ENCODE results near the gene MYOM1.
"Not testable (repeated sequence)": the region's sequence is repeated elsewhere in the genome, so short reads cannot be mapped to it uniquely, and the experiment has no call there.

MYOM1 gene

GRCh38 chr18:3055816-3056215 lies 164.0 kb downstream of the MYOM1 start:
- DNase-seq (ENCODE audit: low read depth): no peak

GRCh38 chr18:3055186-3055728 lies 164.5 kb downstream of the MYOM1 start:
- DNase-seq (ENCODE audit: low read depth): no peak

GRCh38 chr18:3054780-3055179 lies 165.0 kb downstream of the MYOM1 start:
- no peak for DNase-seq (ENCODE audit: low read depth)

- DNase-seq (ENCODE audit: low read depth): no peak
These were observed 165.6 kb downstream of the MYOM1 start for GRCh38 chr18:3054214-3054613.

GRCh38 chr18:3053081-3053480 lies 166.7 kb downstream of the MYOM1 start:
- no peak for DNase-seq (ENCODE audit: low read depth)

GRCh38 chr18:3052411-3052758 lies 167.4 kb downstream of the MYOM1 start:
- no peak for DNase-seq (ENCODE audit: low read depth)

- DNase-seq (ENCODE audit: low read depth): no peak
These were observed 167.9 kb downstream of the MYOM1 start for GRCh38 chr18:3051718-3052410.

GRCh38 chr18:3049897-3050454 lies 169.8 kb downstream of the MYOM1 start:
- not testable (repeated sequence) for DNase-seq (ENCODE audit: low read depth)

GRCh38 chr18:3048820-3049349 lies 170.9 kb downstream of the MYOM1 start:
- DNase-seq (ENCODE audit: low read depth): no peak

GRCh38 chr18:3048121-3048520 lies 171.6 kb downstream of the MYOM1 start:
- DNase-seq (ENCODE audit: low read depth): no peak

GRCh38 chr18:3046216-3046808 lies 173.5 kb downstream of the MYOM1 start:
- DNase-seq (ENCODE audit: low read depth): no peak

- DNase-seq (ENCODE audit: low read depth): no peak
These were observed 174.7 kb downstream of the MYOM1 start for GRCh38 chr18:3044931-3045698.

- DNase-seq (ENCODE audit: low read depth): no peak
These were observed 177.4 kb downstream of the MYOM1 start for GRCh38 chr18:3042379-3042778.

GRCh38 chr18:3041843-3042242 lies 177.9 kb downstream of the MYOM1 start:
- DNase-seq (ENCODE audit: low read depth): no peak

- DNase-seq (ENCODE audit: low read depth): no peak
These were observed 178.9 kb downstream of the MYOM1 start for GRCh38 chr18:3040881-3041280.

- DNase-seq (ENCODE audit: low read depth): no peak
These were observed 179.6 kb downstream of the MYOM1 start for GRCh38 chr18:3040173-3040572.

GRCh38 chr18:3037423-3037915 lies 182.3 kb downstream of the MYOM1 start:
- DNase-seq (ENCODE audit: low read depth): no peak

- no peak for DNase-seq (ENCODE audit: low read depth)
These were observed 183.7 kb downstream of the MYOM1 start for GRCh38 chr18:3036108-3036507.

GRCh38 chr18:3035635-3036034 lies 184.1 kb downstream of the MYOM1 start:
- no peak for DNase-seq (ENCODE audit: low read depth)

- DNase-seq (ENCODE audit: low read depth): no peak
These were observed 187.0 kb downstream of the MYOM1 start for GRCh38 chr18:3032721-3033120.

GRCh38 chr18:3029215-3029952 lies 190.4 kb downstream of the MYOM1 start:
- no peak for DNase-seq (ENCODE audit: low read depth)

- not testable (repeated sequence) for DNase-seq (ENCODE audit: low read depth)
These were observed 191.7 kb downstream of the MYOM1 start for GRCh38 chr18:3028115-3028514.

Measured in activated T-cell treated with anti-CD3 and anti-CD28 coated beads for 1 hour (primary cell).